Measurements from ENCODE around the gene MUC3A. TPM values are rescaled to one million over a fixed set of nuclear protein-coding genes. Genes with fewer than 3 reads are reported as not detected.

Gene MUC3A
- polyA plus RNA-seq, 2 donors = 0.02 to 0.04 TPM

DNA sequence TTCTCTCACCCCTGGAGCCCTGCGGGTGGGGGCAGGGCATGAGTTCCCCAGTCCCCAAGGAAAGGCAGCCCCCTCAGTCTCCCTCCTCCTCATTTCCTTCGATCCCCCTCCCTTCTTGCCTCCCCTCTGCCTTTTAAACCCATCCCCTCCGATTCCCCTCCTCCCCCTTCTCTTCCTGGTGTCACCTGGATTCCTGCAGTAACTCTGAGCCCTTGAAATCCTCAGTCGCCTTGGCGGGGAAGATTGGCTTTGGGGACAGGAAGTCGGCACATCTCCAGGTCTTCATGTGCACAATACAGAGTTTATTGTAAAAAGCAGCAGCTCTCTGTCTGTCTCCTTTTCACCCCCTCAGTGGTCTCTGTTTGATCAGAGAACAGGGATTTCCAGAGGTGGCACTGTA, 18.7 kb downstream of the MUC3A start:
- Histone ChIP-seq H3K36me3 (ENCODE audit: control insufficient read depth in 2 of 2, insufficient read depth in 2 of 2, low read length in 1 of 2) (no peaks in the 10 kb centered on the region), H3K27ac (ENCODE audit: low read depth in 2 of 2, low read length in 1 of 2) (no peak overlapping the region), H3K4me1 (ENCODE audit: control insufficient read depth in 2 of 2, insufficient read depth in 2 of 2, low read length in 1 of 2) (peaks cover 10 to 12% of the 10 kb centered on the region in 2 donors), H3K4me3 (ENCODE audit: low read depth in 1 of 2, low read length in 2 of 2) (no peak overlapping the region), H3K9me3 (ENCODE audit: control insufficient read depth in 2 of 2, insufficient read depth in 1 of 2, low read depth in 1 of 2, low read length in 1 of 2) (peaks cover 0 to 6% of the 10 kb centered on the region in 2 donors), H3K27me3 (ENCODE audit: control insufficient read depth in 1 of 2, insufficient read depth in 2 of 2, low read length in 2 of 2) (peaks cover 0 to 30% of the 10 kb centered on the region in 2 donors)
- WGBS, 2 donors = 7 to 10% methylated on average over 5 to 6 of the region's 6 CpGs

DNA sequence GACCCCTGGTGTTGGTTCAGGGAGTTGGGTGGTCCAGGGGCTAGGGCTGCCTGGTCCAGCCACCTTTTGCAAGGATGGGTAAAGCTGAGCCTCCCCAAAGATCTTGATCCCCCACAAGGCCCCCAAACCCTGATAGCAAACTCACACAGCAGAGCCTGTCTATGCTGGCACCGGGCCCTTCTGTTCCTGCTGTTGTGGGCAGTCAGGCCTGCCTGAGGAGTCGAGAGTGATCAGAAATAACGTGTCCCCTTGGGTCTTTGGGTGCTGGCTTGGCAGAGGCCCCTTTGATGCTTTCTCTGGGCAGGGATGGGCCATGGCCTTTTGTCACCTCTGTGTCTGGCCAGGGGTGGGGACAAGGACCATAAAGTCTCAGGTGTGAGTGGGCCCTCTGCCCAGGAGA, 19.3 kb downstream of the MUC3A start:
- peaks cover 10 to 12% of the 10 kb centered on the region in 2 donors for H3K4me1 ChIP-seq (ENCODE audit: control insufficient read depth in 2 of 2, insufficient read depth in 2 of 2, low read length in 1 of 2)
- no peak overlapping the region for H3K27ac ChIP-seq (ENCODE audit: low read depth in 2 of 2, low read length in 1 of 2)
- no peaks in the 10 kb centered on the region for H3K36me3 ChIP-seq (ENCODE audit: control insufficient read depth in 2 of 2, insufficient read depth in 2 of 2, low read length in 1 of 2)
- WGBS, 2 donors = 20 to 21% methylated on average over 3 of the region's 3 CpGs
- peaks cover 0 to 6% of the 10 kb centered on the region in 2 donors for H3K9me3 ChIP-seq (ENCODE audit: control insufficient read depth in 2 of 2, insufficient read depth in 1 of 2, low read depth in 1 of 2, low read length in 1 of 2)
- H3K27me3 ChIP-seq (ENCODE audit: control insufficient read depth in 1 of 2, insufficient read depth in 2 of 2, low read length in 2 of 2) = peaks cover 0 to 30% of the 10 kb centered on the region in 2 donors
- no peak overlapping the region for H3K4me3 ChIP-seq (ENCODE audit: low read depth in 1 of 2, low read length in 2 of 2)

DNA sequence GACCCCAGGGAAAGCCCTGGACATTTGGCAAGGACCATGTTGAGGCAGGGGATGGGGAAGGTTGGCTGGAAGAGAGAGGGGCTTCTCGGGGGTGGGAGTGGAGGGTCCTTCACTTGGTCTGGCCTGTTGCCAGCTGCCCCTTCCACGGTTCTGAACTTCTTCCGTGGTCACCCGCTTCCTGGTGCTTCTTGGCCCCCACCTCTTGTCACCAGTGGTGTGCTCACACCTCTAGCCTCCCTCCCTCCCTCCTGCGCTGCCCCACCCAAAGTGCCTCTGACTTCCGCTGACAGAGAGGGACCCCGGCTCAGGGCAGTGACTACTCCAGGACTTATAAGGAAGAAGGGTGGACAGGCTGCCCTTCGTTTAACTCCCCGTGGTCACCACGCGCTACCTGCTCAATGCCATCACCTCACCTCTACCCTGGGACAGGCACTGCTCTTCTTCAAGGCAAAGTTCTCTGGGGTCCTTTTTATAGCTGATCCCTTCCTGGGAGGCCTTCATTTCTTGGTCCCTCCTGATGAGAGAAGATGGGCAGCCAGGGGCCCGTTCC, 19.8 kb downstream of the MUC3A start, which contains the start of gene MUC12:
Gene MUC12, plus strand, starts transcription at position 500 of the 550 bp plus-strand sequence. CDS start 58 bp downstream, outside the sequence.
- peaks cover 0 to 30% of the 10 kb centered on the region in 2 donors for H3K27me3 ChIP-seq (ENCODE audit: control insufficient read depth in 1 of 2, insufficient read depth in 2 of 2, low read length in 2 of 2)
- WGBS, 2 donors = 57 to 62% methylated on average over 12 of the region's 12 CpGs
- peaks cover 10 to 12% of the 10 kb centered on the region in 2 donors for H3K4me1 ChIP-seq (ENCODE audit: control insufficient read depth in 2 of 2, insufficient read depth in 2 of 2, low read length in 1 of 2)
- no peak within 1 kb of the TSS for H3K4me3 ChIP-seq (ENCODE audit: low read depth in 1 of 2, low read length in 2 of 2)
- peaks cover 0 to 6% of the 10 kb centered on the region in 2 donors for H3K9me3 ChIP-seq (ENCODE audit: control insufficient read depth in 2 of 2, insufficient read depth in 1 of 2, low read depth in 1 of 2, low read length in 1 of 2)
- no peaks in the 10 kb centered on the region for H3K36me3 ChIP-seq (ENCODE audit: control insufficient read depth in 2 of 2, insufficient read depth in 2 of 2, low read length in 1 of 2)
- H3K27ac ChIP-seq (ENCODE audit: low read depth in 2 of 2, low read length in 1 of 2) = no peak within 1 kb of the TSS

DNA sequence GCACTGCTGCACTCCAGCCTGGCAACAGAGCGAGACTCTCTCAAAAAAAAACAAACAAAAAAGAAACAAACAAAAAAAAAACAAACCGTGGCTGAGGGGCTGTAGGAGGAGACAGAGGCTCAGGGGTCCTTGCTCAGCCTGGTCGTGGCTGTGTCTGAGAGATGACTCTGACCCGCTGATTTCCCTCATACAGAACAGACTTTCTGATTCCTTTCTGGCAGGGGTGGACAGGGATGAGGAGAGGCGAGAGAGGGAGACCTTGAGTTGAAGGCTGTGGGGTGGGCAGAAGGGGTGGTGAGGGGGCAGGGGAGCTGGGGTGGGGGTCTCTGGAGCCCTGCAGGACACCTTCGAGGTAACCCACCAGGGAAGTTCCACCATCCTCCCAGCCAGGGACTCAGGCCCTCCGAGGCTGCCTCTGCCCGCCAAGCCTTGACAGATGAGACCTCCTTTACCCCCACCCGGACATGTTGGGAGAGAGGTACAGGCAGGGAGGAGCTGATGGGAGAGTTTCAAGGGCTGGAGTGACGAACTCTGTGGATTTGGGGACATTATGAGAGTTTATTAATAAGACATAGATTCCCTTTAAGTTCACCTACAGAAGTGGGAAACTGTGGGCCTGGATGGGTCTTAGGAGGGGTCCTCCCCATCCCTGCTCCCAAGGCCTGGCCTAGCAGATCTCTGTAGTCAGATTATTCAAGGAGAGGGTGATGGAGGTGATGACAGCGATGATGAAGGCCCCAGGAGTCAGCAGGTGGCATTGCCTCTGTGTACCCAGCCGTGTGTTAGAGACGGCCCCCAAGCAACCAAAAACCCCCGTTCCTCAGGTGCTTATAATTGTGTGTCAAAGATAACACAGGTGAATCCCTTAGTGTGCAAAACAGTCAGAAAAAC, 22.0 kb downstream of the MUC3A start:
- H3K27ac ChIP-seq (ENCODE audit: low read depth in 2 of 2, low read length in 1 of 2) = no peak overlapping the region
- peaks cover 0 to 2% of the 10 kb centered on the region in 2 donors for H3K4me1 ChIP-seq (ENCODE audit: control insufficient read depth in 2 of 2, insufficient read depth in 2 of 2, low read length in 1 of 2)
- H3K9me3 ChIP-seq (ENCODE audit: control insufficient read depth in 2 of 2, insufficient read depth in 1 of 2, low read depth in 1 of 2, low read length in 1 of 2) = no peaks in the 10 kb centered on the region
- H3K4me3 ChIP-seq (ENCODE audit: low read depth in 1 of 2, low read length in 2 of 2) = no peak overlapping the region
- WGBS, 2 donors = 51 to 56% methylated on average over 14 of the region's 14 CpGs
- H3K27me3 ChIP-seq (ENCODE audit: control insufficient read depth in 1 of 2, insufficient read depth in 2 of 2, low read length in 2 of 2) = peaks cover 0 to 12% of the 10 kb centered on the region in 2 donors
- no peaks in the 10 kb centered on the region for H3K36me3 ChIP-seq (ENCODE audit: control insufficient read depth in 2 of 2, insufficient read depth in 2 of 2, low read length in 1 of 2)

DNA sequence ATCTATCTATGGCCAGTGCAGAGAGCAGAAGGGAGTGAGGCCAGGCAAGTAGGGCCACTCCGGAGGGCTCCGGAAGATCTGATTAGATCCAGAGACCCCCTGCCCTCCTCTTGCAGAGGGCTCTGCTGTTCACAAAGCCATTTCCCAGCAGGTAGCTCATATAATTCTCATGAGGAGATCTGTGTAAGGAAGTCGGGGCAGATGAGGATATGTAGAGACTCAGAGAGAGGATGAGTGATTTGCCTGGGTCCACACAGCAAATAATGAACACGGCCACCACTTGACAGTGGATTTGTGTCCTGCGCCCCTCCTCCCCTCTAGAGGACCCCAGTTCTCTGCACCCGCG, 22.6 kb downstream of the MUC3A start:
- H3K9me3 ChIP-seq (ENCODE audit: control insufficient read depth in 2 of 2, insufficient read depth in 1 of 2, low read depth in 1 of 2, low read length in 1 of 2) = no peaks in the 10 kb centered on the region
- H3K36me3 ChIP-seq (ENCODE audit: control insufficient read depth in 2 of 2, insufficient read depth in 2 of 2, low read length in 1 of 2) = no peaks in the 10 kb centered on the region
- H3K27ac ChIP-seq (ENCODE audit: low read depth in 2 of 2, low read length in 1 of 2) = no peak overlapping the region
- 53 to 54% methylated on average over 7 of the region's 7 CpGs for WGBS, 2 donors
- no peaks in the 10 kb centered on the region for H3K4me1 ChIP-seq (ENCODE audit: control insufficient read depth in 2 of 2, insufficient read depth in 2 of 2, low read length in 1 of 2)
- no peak overlapping the region for H3K4me3 ChIP-seq (ENCODE audit: low read depth in 1 of 2, low read length in 2 of 2)
- H3K27me3 ChIP-seq (ENCODE audit: control insufficient read depth in 1 of 2, insufficient read depth in 2 of 2, low read length in 2 of 2) = peaks cover 0 to 6% of the 10 kb centered on the region in 2 donors

DNA sequence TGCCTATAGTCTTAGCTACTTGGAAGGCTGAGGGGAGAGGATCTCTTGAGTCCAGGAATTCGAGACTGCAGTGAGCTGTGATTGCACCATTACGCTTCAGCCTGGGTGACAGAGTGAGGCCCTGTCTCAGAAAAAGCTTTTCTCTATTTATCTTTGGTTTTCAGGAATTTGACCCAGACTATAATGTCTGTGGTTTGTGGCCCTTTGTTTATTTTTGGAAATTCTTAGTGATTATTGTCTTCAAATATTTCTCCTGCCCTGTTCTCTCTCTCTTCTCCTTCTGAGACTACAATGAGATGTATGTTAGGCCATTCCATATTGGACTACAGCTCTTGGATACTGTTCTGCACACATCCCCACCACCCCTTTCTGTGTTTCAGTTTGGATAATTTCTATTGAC, 24.7 kb downstream of the MUC3A start:
- H3K4me3 ChIP-seq (ENCODE audit: low read depth in 1 of 2, low read length in 2 of 2) = no peak overlapping the region
- WGBS, 2 donors = 67 to 81% methylated on average over 2 of the region's 2 CpGs
- H3K27ac ChIP-seq (ENCODE audit: low read depth in 2 of 2, low read length in 1 of 2) = no peak overlapping the region
- H3K4me1 ChIP-seq (ENCODE audit: control insufficient read depth in 2 of 2, insufficient read depth in 2 of 2, low read length in 1 of 2) = no peaks in the 10 kb centered on the region
- H3K36me3 ChIP-seq (ENCODE audit: control insufficient read depth in 2 of 2, insufficient read depth in 2 of 2, low read length in 1 of 2) = no peaks in the 10 kb centered on the region
- H3K27me3 ChIP-seq (ENCODE audit: control insufficient read depth in 1 of 2, insufficient read depth in 2 of 2, low read length in 2 of 2) = no peaks in the 10 kb centered on the region
- H3K9me3 ChIP-seq (ENCODE audit: control insufficient read depth in 2 of 2, insufficient read depth in 1 of 2, low read depth in 1 of 2, low read length in 1 of 2) = no peaks in the 10 kb centered on the region

DNA sequence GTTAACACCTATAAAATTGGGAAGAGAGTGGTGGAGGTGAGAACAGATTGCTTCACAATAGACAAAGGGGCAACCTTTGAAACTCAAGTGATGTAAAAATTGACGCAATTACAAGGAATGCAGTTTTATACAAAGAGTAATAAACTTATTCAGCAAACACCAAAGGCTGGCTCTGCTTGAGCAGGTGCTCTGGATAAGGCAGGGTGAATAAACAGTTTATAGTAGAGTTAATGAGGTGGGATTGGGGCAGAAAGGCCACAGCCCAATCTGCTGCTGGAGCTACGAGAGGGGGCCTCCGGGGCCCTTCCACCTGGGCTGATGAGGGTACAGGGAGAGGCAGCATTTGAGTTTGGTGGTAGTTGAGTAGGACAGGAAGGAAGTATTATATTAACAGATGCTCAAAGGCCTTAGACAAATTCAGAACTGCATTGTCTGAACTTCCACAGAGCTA, 26.1 kb downstream of the MUC3A start:
- Histone ChIP-seq H3K27me3 (ENCODE audit: control insufficient read depth in 1 of 2, insufficient read depth in 2 of 2, low read length in 2 of 2) (no peaks in the 10 kb centered on the region), H3K4me3 (ENCODE audit: low read depth in 1 of 2, low read length in 2 of 2) (no peak overlapping the region), H3K4me1 (ENCODE audit: control insufficient read depth in 2 of 2, insufficient read depth in 2 of 2, low read length in 1 of 2) (no peaks in the 10 kb centered on the region), H3K9me3 (ENCODE audit: control insufficient read depth in 2 of 2, insufficient read depth in 1 of 2, low read depth in 1 of 2, low read length in 1 of 2) (no peaks in the 10 kb centered on the region), H3K36me3 (ENCODE audit: control insufficient read depth in 2 of 2, insufficient read depth in 2 of 2, low read length in 1 of 2) (no peaks in the 10 kb centered on the region), H3K27ac (ENCODE audit: low read depth in 2 of 2, low read length in 1 of 2) (no peak overlapping the region)
- 65 to 66% methylated on average over 3 of the region's 3 CpGs for WGBS, 2 donors

DNA sequence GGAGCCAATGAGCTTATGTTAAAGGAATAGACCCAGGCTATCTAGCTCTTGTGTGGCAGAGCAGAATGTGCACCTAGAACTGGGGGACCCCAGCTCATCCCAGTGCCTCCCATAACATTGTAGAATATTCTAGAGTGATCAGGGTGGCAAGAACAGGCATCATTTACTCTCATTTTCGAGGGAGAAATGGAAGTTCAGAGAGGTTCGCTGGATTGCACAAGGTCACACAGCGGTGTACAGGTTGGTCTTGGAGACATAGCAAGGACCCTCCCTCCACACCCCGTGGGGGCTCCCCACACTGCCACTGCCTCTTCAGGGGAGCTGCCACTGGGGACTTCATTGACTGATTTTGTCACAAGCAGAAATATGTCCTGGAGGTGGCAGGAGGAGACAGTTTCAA, 29.0 kb downstream of the MUC3A start:
- no peaks in the 10 kb centered on the region for H3K9me3 ChIP-seq (ENCODE audit: control insufficient read depth in 2 of 2, insufficient read depth in 1 of 2, low read depth in 1 of 2, low read length in 1 of 2)
- no peak overlapping the region for H3K4me3 ChIP-seq (ENCODE audit: low read depth in 1 of 2, low read length in 2 of 2)
- H3K27ac ChIP-seq (ENCODE audit: low read depth in 2 of 2, low read length in 1 of 2) = no peak overlapping the region
- H3K27me3 ChIP-seq (ENCODE audit: control insufficient read depth in 1 of 2, insufficient read depth in 2 of 2, low read length in 2 of 2) = no peaks in the 10 kb centered on the region
- 74 to 81% methylated on average over 4 of the region's 4 CpGs for WGBS, 2 donors
- no peaks in the 10 kb centered on the region for H3K4me1 ChIP-seq (ENCODE audit: control insufficient read depth in 2 of 2, insufficient read depth in 2 of 2, low read length in 1 of 2)
- no peaks in the 10 kb centered on the region for H3K36me3 ChIP-seq (ENCODE audit: control insufficient read depth in 2 of 2, insufficient read depth in 2 of 2, low read length in 1 of 2)

DNA sequence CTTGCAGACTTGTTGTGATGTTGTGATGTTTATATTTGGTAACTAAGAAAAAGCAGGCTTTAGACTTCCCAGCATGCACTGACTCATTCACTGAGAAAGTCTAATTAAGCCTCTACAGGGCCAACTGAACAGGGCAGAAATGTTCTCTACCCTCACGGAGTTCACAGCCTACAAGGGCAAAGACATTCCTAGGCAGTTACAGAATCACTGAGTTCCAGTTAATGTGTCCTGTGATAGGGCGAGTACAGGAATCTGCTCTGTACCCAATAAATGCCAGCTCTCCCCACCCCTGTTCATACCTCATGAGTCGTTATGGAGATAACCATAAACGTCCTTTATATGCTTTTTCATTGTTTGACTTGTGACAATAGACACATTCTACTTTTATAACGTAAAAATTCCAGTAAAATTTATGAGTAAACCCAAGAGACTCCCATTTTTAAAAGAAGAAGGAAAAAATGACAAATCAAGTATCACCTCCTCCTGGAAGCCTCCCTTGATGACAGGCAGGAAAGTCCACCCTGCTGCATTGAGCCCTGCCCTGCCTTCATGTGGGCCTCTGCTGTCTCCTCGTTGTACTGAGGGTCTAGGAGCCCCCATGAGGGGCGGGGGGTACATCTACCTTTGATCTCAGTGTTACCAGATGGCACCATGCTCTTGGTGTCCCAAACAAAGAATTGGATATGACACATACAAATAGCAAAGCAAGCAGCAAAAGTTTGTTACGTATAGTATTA, 34.3 kb downstream of the MUC3A start:
- no peak overlapping the region for H3K27ac ChIP-seq (ENCODE audit: low read depth in 2 of 2, low read length in 1 of 2)
- WGBS, 2 donors = 38 to 51% methylated on average over 8 of the region's 8 CpGs
- no peaks in the 10 kb centered on the region for H3K4me1 ChIP-seq (ENCODE audit: control insufficient read depth in 2 of 2, insufficient read depth in 2 of 2, low read length in 1 of 2)

More for the DNA sequence above, 34.3 kb downstream of the MUC3A start:
- no peaks in the 10 kb centered on the region for H3K36me3 ChIP-seq (ENCODE audit: control insufficient read depth in 2 of 2, insufficient read depth in 2 of 2, low read length in 1 of 2)
- no peaks in the 10 kb centered on the region for H3K9me3 ChIP-seq (ENCODE audit: control insufficient read depth in 2 of 2, insufficient read depth in 1 of 2, low read depth in 1 of 2, low read length in 1 of 2)
- H3K4me3 ChIP-seq (ENCODE audit: low read depth in 1 of 2, low read length in 2 of 2) = no peak overlapping the region
- H3K27me3 ChIP-seq (ENCODE audit: control insufficient read depth in 1 of 2, insufficient read depth in 2 of 2, low read length in 2 of 2) = no peaks in the 10 kb centered on the region
